ENCODE measurements around the gene ARHGAP40. TPM values are rescaled to one million over a fixed set of nuclear protein-coding genes. Genes with fewer than 3 reads are reported as not detected.

Gene ARHGAP40
- total and polyA plus RNA-seq, 2 of the 13 experiments (the other 11 are each of a cell fraction or from before 2014, with no cell fraction given) = 0.75 to 2.1 TPM

DNA sequence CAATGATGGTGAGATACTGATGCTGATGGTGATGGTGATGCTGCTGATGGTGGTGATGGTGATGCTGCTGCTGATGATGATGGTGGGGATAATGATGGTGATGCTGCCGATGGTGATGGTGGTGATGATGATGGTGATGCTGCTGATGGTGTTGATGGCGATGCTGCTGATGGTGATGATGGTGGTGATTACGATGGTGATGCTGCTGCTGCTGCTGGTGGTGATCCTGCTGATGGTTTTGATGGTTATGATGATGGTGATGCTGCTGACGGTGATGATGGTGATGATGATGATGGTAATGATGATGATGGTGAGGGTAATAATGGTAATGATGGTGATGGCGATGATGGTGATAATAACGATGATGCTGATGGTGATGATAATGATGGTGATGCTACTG is 50.0 kb downstream of the ARHGAP40 start (continued):
- TF ChIP-seq, protein P1, sequence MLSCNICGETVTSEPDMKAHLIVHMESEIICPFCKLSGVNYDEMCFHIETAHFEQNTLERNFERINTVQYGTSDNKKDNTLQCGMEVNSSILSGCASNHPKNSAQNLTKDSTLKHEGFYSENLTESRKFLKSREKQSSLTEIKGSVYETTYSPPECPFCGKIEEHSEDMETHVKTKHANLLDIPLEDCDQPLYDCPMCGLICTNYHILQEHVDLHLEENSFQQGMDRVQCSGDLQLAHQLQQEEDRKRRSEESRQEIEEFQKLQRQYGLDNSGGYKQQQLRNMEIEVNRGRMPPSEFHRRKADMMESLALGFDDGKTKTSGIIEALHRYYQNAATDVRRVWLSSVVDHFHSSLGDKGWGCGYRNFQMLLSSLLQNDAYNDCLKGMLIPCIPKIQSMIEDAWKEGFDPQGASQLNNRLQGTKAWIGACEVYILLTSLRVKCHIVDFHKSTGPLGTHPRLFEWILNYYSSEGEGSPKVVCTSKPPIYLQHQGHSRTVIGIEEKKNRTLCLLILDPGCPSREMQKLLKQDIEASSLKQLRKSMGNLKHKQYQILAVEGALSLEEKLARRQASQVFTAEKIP (CRISPR knock-in tag; IDR thresholded peaks at IDR 0.05; ENCODE audit: borderline replicate concordance) = no peak
- 0 out of 2 replicates have a peak, but pooled peaks have one; percentile 31 for TF ChIP-seq FOXA1 (IDR thresholded peaks at IDR 0.05)
- TF ChIP-seq FOXA1 (CRISPR knock-in tag; IDR thresholded peaks at IDR 0.05) = no peak
- no peak for TF ChIP-seq NONO (IDR thresholded peaks at IDR 0.05)
- no peak for TF ChIP-seq NONO (CRISPR knock-in tag; conservative IDR thresholded peaks at IDR 0.05)
- TF ChIP-seq ZNF121 (CRISPR knock-in tag; IDR thresholded peaks at IDR 0.05) = no peak
- TF ChIP-seq FOXK2 (IDR thresholded peaks at IDR 0.05) = peak; percentile 53; the same call in 1 of the 2 replicates
- no peak for TF ChIP-seq ZNF530 (CRISPR knock-in tag; IDR thresholded peaks at IDR 0.05; ENCODE audit: low read depth)
- TF ChIP-seq, protein P2, sequence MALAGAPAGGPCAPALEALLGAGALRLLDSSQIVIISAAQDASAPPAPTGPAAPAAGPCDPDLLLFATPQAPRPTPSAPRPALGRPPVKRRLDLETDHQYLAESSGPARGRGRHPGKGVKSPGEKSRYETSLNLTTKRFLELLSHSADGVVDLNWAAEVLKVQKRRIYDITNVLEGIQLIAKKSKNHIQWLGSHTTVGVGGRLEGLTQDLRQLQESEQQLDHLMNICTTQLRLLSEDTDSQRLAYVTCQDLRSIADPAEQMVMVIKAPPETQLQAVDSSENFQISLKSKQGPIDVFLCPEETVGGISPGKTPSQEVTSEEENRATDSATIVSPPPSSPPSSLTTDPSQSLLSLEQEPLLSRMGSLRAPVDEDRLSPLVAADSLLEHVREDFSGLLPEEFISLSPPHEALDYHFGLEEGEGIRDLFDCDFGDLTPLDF (CRISPR knock-in tag; IDR thresholded peaks at IDR 0.05) = no peak
- no peak for TF ChIP-seq SMARCC2 (IDR thresholded peaks at IDR 0.05)
- TF ChIP-seq ZNF33B (CRISPR knock-in tag; IDR thresholded peaks at IDR 0.05) = no peak
- TF ChIP-seq ZNF652 (CRISPR knock-in tag; IDR thresholded peaks at IDR 0.05; ENCODE audit: borderline replicate concordance, low read depth) = no peak
- TF ChIP-seq ZNF460 (CRISPR knock-in tag; IDR thresholded peaks at IDR 0.05; ENCODE audit: borderline replicate concordance) = no peak
- no peak for TF ChIP-seq U2AF1 (optimal IDR thresholded peaks at IDR 0.05; ENCODE audit: low read depth, low read length)
- no peak for TF ChIP-seq IRF2 (CRISPR knock-in tag; IDR thresholded peaks at IDR 0.05)
- no peak for TF ChIP-seq CBX2 (IDR thresholded peaks at IDR 0.05; ENCODE audit: low read depth, low read length)
- TF ChIP-seq CBX2 (CRISPR knock-in tag; IDR thresholded peaks at IDR 0.05; ENCODE audit: low read depth) = no peak
- no peak for TF ChIP-seq NCOA5 (CRISPR knock-in tag; IDR thresholded peaks at IDR 0.05)
- no peak for TF ChIP-seq ZMYM3 (CRISPR knock-in tag; IDR thresholded peaks at IDR 0.05)
- TF ChIP-seq, protein P3, sequence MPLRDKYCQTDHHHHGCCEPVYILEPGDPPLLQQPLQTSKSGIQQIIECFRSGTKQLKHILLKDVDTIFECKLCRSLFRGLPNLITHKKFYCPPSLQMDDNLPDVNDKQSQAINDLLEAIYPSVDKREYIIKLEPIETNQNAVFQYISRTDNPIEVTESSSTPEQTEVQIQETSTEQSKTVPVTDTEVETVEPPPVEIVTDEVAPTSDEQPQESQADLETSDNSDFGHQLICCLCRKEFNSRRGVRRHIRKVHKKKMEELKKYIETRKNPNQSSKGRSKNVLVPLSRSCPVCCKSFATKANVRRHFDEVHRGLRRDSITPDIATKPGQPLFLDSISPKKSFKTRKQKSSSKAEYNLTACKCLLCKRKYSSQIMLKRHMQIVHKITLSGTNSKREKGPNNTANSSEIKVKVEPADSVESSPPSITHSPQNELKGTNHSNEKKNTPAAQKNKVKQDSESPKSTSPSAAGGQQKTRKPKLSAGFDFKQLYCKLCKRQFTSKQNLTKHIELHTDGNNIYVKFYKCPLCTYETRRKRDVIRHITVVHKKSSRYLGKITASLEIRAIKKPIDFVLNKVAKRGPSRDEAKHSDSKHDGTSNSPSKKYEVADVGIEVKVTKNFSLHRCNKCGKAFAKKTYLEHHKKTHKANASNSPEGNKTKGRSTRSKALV (CRISPR knock-in tag; IDR thresholded peaks at IDR 0.05) = no peak
- no peak for TF ChIP-seq SIX4 (CRISPR knock-in tag; IDR thresholded peaks at IDR 0.05)
- no peak for TF ChIP-seq ZNF552 (CRISPR knock-in tag; IDR thresholded peaks at IDR 0.05; ENCODE audit: borderline replicate concordance)
- TF ChIP-seq, protein P4, sequence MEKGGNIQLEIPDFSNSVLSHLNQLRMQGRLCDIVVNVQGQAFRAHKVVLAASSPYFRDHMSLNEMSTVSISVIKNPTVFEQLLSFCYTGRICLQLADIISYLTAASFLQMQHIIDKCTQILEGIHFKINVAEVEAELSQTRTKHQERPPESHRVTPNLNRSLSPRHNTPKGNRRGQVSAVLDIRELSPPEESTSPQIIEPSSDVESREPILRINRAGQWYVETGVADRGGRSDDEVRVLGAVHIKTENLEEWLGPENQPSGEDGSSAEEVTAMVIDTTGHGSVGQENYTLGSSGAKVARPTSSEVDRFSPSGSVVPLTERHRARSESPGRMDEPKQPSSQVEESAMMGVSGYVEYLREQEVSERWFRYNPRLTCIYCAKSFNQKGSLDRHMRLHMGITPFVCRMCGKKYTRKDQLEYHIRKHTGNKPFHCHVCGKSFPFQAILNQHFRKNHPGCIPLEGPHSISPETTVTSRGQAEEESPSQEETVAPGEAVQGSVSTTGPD (CRISPR knock-in tag; IDR thresholded peaks at IDR 0.05) = no peak
- TF ChIP-seq CREB1 (IDR thresholded peaks at IDR 0.05) = peak; percentile 97
- no peak for TF ChIP-seq CREB1 (CRISPR knock-in tag; IDR thresholded peaks at IDR 0.05)
- no peak for TF ChIP-seq RARA (CRISPR knock-in tag; IDR thresholded peaks at IDR 0.05)
